Measurements from ENCODE around the gene NRM.
A peak's percentile ranks its signal among the peaks of the same experiment; 100 is the strongest.

The NRM gene

DNA sequence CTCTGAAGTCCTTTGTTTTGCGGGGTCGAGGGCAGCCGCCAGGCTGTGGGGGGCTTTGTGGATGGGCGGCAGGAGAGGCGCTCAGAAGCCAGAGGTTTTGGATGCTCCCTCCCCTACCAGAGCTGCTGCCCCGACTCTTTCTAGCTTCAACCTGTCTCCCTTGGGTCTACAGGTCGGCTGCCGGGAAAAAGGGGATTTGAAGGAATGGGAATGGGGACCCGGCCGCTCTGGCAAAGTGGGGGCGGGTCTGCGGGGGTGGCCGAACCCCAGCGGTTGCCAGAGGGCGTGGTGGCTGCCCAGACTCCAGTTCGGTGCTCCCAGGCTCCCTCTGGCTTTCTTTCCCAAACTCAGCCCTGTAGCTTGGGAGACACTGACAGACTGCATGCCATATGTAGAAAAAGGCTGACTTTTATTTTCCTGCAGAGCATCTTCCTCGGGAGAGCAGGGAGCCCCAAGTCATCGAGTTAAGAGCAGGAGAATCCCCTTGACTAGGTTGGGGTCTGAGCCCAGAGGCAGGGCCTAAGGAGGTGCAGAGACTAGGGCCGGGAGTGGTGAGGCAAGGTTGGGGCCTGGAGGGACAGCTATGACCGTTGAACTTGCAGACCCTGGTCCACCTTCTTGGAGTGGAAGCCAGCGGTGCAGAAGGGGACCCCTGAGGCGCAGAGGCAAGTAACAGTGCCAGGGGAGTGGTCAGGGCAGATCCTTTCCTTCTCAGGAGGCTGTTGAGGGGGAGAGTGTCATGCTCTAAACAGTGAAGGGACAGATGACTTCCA lies 2.9 kb downstream of the NRM start:
- no peak for TF ChIP-seq EZH2 (IDR thresholded peaks at IDR 0.05; ENCODE audit: borderline replicate concordance, low read length)
- TF ChIP-seq, protein P1, sequence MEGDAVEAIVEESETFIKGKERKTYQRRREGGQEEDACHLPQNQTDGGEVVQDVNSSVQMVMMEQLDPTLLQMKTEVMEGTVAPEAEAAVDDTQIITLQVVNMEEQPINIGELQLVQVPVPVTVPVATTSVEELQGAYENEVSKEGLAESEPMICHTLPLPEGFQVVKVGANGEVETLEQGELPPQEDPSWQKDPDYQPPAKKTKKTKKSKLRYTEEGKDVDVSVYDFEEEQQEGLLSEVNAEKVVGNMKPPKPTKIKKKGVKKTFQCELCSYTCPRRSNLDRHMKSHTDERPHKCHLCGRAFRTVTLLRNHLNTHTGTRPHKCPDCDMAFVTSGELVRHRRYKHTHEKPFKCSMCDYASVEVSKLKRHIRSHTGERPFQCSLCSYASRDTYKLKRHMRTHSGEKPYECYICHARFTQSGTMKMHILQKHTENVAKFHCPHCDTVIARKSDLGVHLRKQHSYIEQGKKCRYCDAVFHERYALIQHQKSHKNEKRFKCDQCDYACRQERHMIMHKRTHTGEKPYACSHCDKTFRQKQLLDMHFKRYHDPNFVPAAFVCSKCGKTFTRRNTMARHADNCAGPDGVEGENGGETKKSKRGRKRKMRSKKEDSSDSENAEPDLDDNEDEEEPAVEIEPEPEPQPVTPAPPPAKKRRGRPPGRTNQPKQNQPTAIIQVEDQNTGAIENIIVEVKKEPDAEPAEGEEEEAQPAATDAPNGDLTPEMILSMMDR (IDR thresholded peaks at IDR 0.05; ENCODE audit: low read length) = no peak
- H3K27me3 ChIP-seq (ENCODE audit: insufficient read depth, low read length) = no peaks in the 10 kb centered on the region
- H3K27ac ChIP-seq (ENCODE audit: low read depth, low read length, poor library complexity, severe bottlenecking) = peak overlapping the region; percentile 95
- peaks cover 14% of the 10 kb centered on the region for H3F3A ChIP-seq (ENCODE audit: insufficient read depth, low read length)
- H4K20me1 ChIP-seq (ENCODE audit: insufficient read depth, low read length) = no peaks in the 10 kb centered on the region
- H3K79me2 ChIP-seq (ENCODE audit: insufficient read depth, low read length) = peaks cover 25% of the 10 kb centered on the region
- H3K4me1 ChIP-seq (ENCODE audit: insufficient read depth, low read length, severe bottlenecking) = peaks cover 73% of the 10 kb centered on the region
- no peaks in the 10 kb centered on the region for H3K36me3 ChIP-seq (ENCODE audit: insufficient read depth, low read length)
- peak overlapping the region; percentile 75 for H3K4me2 ChIP-seq (ENCODE audit: low read length)
- peak overlapping the region; percentile 87 for H3K4me3 ChIP-seq (ENCODE audit: low read depth, low read length, poor library complexity, severe bottlenecking)
- H3K9ac ChIP-seq (ENCODE audit: low read length) = peak overlapping the region; percentile 95; the same call in 1 of the 2 replicates
- H3K9me3 ChIP-seq (ENCODE audit: low read length) = no peaks in the 10 kb centered on the region
- no peak overlapping the region for H2AFZ ChIP-seq (ENCODE audit: low read length)
- H3K9me2 ChIP-seq (ENCODE audit: low read depth, low read length) = no peaks in the 10 kb centered on the region

DNA sequence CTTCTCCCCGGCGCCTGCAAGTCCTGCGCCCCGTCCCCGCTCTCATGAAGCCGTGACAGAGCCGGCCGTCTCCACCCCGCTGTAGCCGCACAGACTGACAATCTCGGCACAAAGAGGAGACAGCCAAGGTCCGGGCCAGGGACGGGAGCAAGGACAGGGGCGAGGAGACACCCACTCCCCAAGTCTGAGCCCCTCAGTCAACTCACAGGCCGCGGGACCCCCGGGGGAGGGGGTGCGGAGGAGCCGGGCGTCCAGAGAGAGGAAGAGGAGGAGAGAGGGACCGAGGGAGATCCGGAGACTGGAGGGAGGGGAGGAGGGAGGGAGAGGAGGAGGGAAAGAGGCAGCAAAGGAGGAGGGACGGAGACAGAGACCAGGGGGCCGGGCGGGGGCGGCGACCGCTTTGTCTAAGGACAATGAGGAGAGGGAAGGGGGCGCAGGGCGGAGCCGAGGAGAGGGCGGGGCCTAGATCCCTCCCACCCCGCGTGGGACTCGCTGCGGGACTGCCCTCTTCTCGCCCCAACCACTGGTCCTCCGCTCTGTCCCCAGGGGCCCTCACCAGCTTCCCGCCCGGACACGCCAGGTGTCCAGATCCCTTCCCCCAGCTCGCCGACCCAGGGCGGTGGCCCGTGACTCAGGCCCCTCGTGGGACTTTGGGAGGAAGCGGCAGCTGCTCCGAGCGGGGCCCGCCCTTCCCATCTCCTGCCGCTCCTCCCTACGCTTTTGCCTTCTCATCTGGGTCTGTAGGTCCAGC lies 3.7 kb downstream of the NRM start:
- Histone ChIP-seq H3K27ac (ENCODE audit: low read depth, low read length, poor library complexity, severe bottlenecking) (peak overlapping the region; percentile 95), H3K9me3 (ENCODE audit: low read length) (no peaks in the 10 kb centered on the region), H3K27me3 (ENCODE audit: insufficient read depth, low read length) (no peaks in the 10 kb centered on the region), H3K36me3 (ENCODE audit: insufficient read depth, low read length) (no peaks in the 10 kb centered on the region), H3K4me2 (ENCODE audit: low read length) (peak overlapping the region; percentile 75), H3K79me2 (ENCODE audit: insufficient read depth, low read length) (peaks cover 27% of the 10 kb centered on the region), H2AFZ (ENCODE audit: low read length) (no peak overlapping the region), H3K4me1 (ENCODE audit: insufficient read depth, low read length, severe bottlenecking) (peaks cover 76% of the 10 kb centered on the region), H3K4me3 (ENCODE audit: low read depth, low read length, poor library complexity, severe bottlenecking) (peak overlapping the region; percentile 87), H3F3A (ENCODE audit: insufficient read depth, low read length) (peaks cover 16% of the 10 kb centered on the region), H4K20me1 (ENCODE audit: insufficient read depth, low read length) (no peaks in the 10 kb centered on the region), H3K9me2 (ENCODE audit: low read depth, low read length) (no peaks in the 10 kb centered on the region), H3K9ac (ENCODE audit: low read length) (peak overlapping the region; percentile 95)
- TF ChIP-seq, protein P1 (IDR thresholded peaks at IDR 0.05; ENCODE audit: low read length) = no peak
- TF ChIP-seq EZH2 (IDR thresholded peaks at IDR 0.05; ENCODE audit: borderline replicate concordance, low read length) = no peak

DNA sequence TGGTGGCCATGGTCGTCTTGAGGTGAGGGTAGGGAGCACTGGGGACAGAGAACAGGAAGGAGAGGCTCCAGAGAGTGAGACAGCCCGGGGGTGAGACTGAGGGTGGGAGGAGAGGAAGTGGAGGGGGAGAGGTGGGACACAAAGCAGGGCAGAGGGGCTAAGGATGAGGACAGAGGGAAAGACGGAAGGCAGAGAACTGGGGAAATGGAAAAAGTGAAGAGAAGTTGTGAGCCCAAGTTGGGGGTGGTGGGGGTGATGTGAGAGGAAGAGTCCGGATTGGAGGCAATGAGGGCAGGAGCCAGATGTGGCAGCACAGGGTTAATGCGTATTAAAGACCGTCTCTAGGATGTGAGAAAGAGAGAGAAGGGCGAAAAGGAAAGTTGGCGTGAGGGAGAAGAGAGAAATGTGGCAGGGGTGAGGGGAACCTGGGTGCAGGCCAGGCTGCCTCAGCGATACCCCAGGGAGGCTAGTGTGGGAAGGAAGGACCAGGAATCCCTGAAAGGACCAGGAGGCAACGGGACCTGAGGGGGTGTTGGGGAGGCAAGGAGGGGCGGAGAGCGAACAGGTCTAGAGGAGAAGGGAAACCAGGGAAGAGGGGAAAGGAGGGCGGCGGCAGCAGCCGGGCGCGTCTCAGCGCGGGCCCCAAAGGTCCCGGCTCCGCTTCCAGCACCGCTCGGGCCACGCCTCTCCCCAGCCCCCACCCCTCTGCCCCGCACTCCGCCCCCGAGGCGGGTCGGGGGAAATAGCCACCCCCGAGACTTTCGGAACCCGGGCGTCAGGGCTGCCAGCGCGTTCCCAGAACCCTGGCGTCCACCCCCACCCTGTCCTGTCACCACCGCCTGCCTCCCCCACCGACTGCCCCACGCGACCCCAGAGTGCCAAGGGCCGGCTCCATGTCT lies 4.5 kb downstream of the NRM start, which contains the start of gene PPP1R18:
Gene PPP1R18 (minus strand): TSS at position 637 of the 899 bp plus-strand sequence. CDS start 627 bp downstream, at position 10.
- Histone ChIP-seq H3K9me2 (ENCODE audit: low read depth, low read length) (no peaks in the 10 kb centered on the region), H3K27ac (ENCODE audit: low read depth, low read length, poor library complexity, severe bottlenecking) (peak within 1 kb of the TSS; percentile 95), H3K79me2 (ENCODE audit: insufficient read depth, low read length) (peaks cover 35% of the 10 kb centered on the region), H3F3A (ENCODE audit: insufficient read depth, low read length) (peaks cover 21% of the 10 kb centered on the region), H3K4me3 (ENCODE audit: low read depth, low read length, poor library complexity, severe bottlenecking) (peak within 1 kb of the TSS; percentile 87), H4K20me1 (ENCODE audit: insufficient read depth, low read length) (no peaks in the 10 kb centered on the region), H3K9ac (ENCODE audit: low read length) (peak within 1 kb of the TSS; percentile 95), H3K9me3 (ENCODE audit: low read length) (no peaks in the 10 kb centered on the region), H3K4me2 (ENCODE audit: low read length) (peak within 1 kb of the TSS; percentile 75), H3K4me1 (ENCODE audit: insufficient read depth, low read length, severe bottlenecking) (peaks cover 78% of the 10 kb centered on the region), H3K27me3 (ENCODE audit: insufficient read depth, low read length) (no peaks in the 10 kb centered on the region), H3K36me3 (ENCODE audit: insufficient read depth, low read length) (no peaks in the 10 kb centered on the region), H2AFZ (ENCODE audit: low read length) (no peak within 1 kb of the TSS)
- no peak for TF ChIP-seq EZH2 (IDR thresholded peaks at IDR 0.05; ENCODE audit: borderline replicate concordance, low read length)
- TF ChIP-seq, protein P1 (IDR thresholded peaks at IDR 0.05; ENCODE audit: low read length) = no peak
